ENCODE measurements around the gene CHSY3. TPM values are rescaled to one million over a fixed set of nuclear protein-coding genes. Genes with fewer than 3 reads are reported as not detected.

CHSY3 gene
- polyA plus RNA-seq, 3 donors, result not detected

- Mint-ChIP-seq H3K27ac (no peak overlapping the region), H3K9me3 (no peaks in the 10 kb centered on the region), H3K4me3 (no peak overlapping the region), H3K27me3 (ENCODE audit: low read depth in 3 of 3) (no peaks in the 10 kb centered on the region), H3K36me3 (no peaks in the 10 kb centered on the region), H3K4me1 (no peaks in the 10 kb centered on the region)
- Histone ChIP-seq H2AFZ (ENCODE audit: insufficient read depth, low read depth, low read length, poor library complexity, severe bottlenecking) (no peak overlapping the region), H3K9me3 (replicated peaks in 1 of 2; ENCODE audit: control insufficient read depth in 1 of 2, insufficient read depth in 1 of 2, low read length in 2 of 2) (no peaks in the 10 kb centered on the region), H3K4me1 (ENCODE audit: control insufficient read depth in 1 of 2, insufficient read depth in 2 of 2, low read length in 2 of 2) (no peaks in the 10 kb centered on the region), H3K9ac (ENCODE audit: insufficient read depth, low read length, poor library complexity, severe bottlenecking) (no peak overlapping the region), H3K79me2 (ENCODE audit: insufficient read depth, low read length) (no peaks in the 10 kb centered on the region), H3K4me3 (replicated peaks in 1 of 3; ENCODE audit: low read depth in 2 of 3, low read length in 3 of 3) (no peak overlapping the region), H3K4me2 (replicated peaks; ENCODE audit: extremely low read depth, low read length, poor library complexity, severe bottlenecking) (no peak overlapping the region), H3K27ac (ENCODE audit: low read depth in 1 of 2, low read length in 2 of 2) (no peak overlapping the region), H4K20me1 (ENCODE audit: insufficient read depth, low read length) (no peaks in the 10 kb centered on the region), H3K36me3 (replicated peaks in 1 of 2; ENCODE audit: control insufficient read depth in 1 of 2, insufficient read depth in 2 of 2, low read length in 2 of 2) (no peaks in the 10 kb centered on the region), H3K27me3 (ENCODE audit: control insufficient read depth in 2 of 2, insufficient read depth in 2 of 2, low read length in 2 of 2) (no peaks in the 10 kb centered on the region)
- no peak for DNase-seq
- TF ChIP-seq CTCF (IDR thresholded peaks at IDR 0.05), result no peak
- WGBS (ENCODE audit: insufficient coverage), result 100% methylated on average over 1 of the region's 4 CpGs
- intact Hi-C loops (cut with micrococcal nuclease), result no loop called here
These were observed 26.0 kb downstream of the CHSY3 start for GRCh38 chr5:129930221-129930620.

- Histone ChIP-seq H2AFZ (ENCODE audit: insufficient read depth, low read depth, low read length, poor library complexity, severe bottlenecking) (no peak overlapping the region), H3K4me2 (replicated peaks; ENCODE audit: extremely low read depth, low read length, poor library complexity, severe bottlenecking) (no peak overlapping the region), H3K9ac (ENCODE audit: insufficient read depth, low read length, poor library complexity, severe bottlenecking) (no peak overlapping the region), H3K79me2 (ENCODE audit: insufficient read depth, low read length) (no peaks in the 10 kb centered on the region), H3K36me3 (replicated peaks in 1 of 2; ENCODE audit: control insufficient read depth in 1 of 2, insufficient read depth in 2 of 2, low read length in 2 of 2) (no peaks in the 10 kb centered on the region), H3K27me3 (ENCODE audit: control insufficient read depth in 2 of 2, insufficient read depth in 2 of 2, low read length in 2 of 2) (no peaks in the 10 kb centered on the region), H3K9me3 (replicated peaks in 1 of 2; ENCODE audit: control insufficient read depth in 1 of 2, insufficient read depth in 1 of 2, low read length in 2 of 2) (peaks cover 12 to 18% of the 10 kb centered on the region in 2 donors), H3K4me1 (ENCODE audit: control insufficient read depth in 1 of 2, insufficient read depth in 2 of 2, low read length in 2 of 2) (no peaks in the 10 kb centered on the region), H3K4me3 (replicated peaks in 1 of 3; ENCODE audit: low read depth in 2 of 3, low read length in 3 of 3) (no peak overlapping the region), H3K27ac (ENCODE audit: low read depth in 1 of 2, low read length in 2 of 2) (no peak overlapping the region), H4K20me1 (ENCODE audit: insufficient read depth, low read length) (no peaks in the 10 kb centered on the region)
- intact Hi-C loops (cut with micrococcal nuclease), result no loop called here
- H3K36me3 Mint-ChIP-seq, result no peaks in the 10 kb centered on the region
- no peak overlapping the region for H3K4me3 Mint-ChIP-seq
- WGBS (ENCODE audit: insufficient coverage), result no CpG with 5 or more reads among the region's 2 CpGs
- H3K27me3 Mint-ChIP-seq (ENCODE audit: low read depth in 3 of 3), result no peaks in the 10 kb centered on the region
- TF ChIP-seq CTCF (IDR thresholded peaks at IDR 0.05), result no peak
- H3K27ac Mint-ChIP-seq, result no peak overlapping the region
- no peaks in the 10 kb centered on the region for H3K4me1 Mint-ChIP-seq
- DNase-seq, result no peak
- H3K9me3 Mint-ChIP-seq, result peaks cover 5 to 20% (median 11%) of the 10 kb centered on the region in 7 donors
These were observed 31.4 kb downstream of the CHSY3 start for GRCh38 chr5:129935626-129936025.
